CD4-positive, alpha-beta T cell (primary cell): ENCODE results near the gene CDHR2. TPM values are rescaled to one million over a fixed set of nuclear protein-coding genes. Genes with fewer than 3 reads are reported as not detected.

Experiments used
- ATAC-seq: fragments of 200-7000 bp; cut with Tn5 transposase; one replicate; pipeline ENCODE4 v1.10.0; 2022; ENCODE audit warnings: mild to moderate bottlenecking; ENCODE audit not compliant: poor library complexity
- CTCF ChIA-PET: fragments of 350-600 bp; sonication (Branson Sonifier 250); formaldehyde crosslinking; loops from one replicate; lab custom pipeline; 2021; ENCODE audit warnings: antibody characterized with exemption, inconsistent platforms; lab: Charles Lee
- POLR2A ChIA-PET: fragments of 350-600 bp; sonication (Branson Sonifier 250); formaldehyde crosslinking; loops from one replicate; lab custom pipeline; 2021; ENCODE audit warnings: antibody characterized with exemption, inconsistent platforms; lab: Charles Lee
- DNase-seq, 14 experiments: peaks; one replicate each; pipeline ENCODE4 v3.0.0-alpha.2; 2013 to 2020; ENCODE audit warnings: mixed read lengths in 2 of 14
- H3K27ac ChIP-seq, 2 donors: one replicate each; pipeline versions ENCODE4 v1.5.1 to v1.7.0; 2013; ENCODE audit warnings: low read length in 2 of 2, low read depth in 1 of 2, mild to moderate bottlenecking in 1 of 2
- H3K27me3 ChIP-seq, 2 experiments: 1 replicate in 1 of 2; 2 replicates in 1 of 2; pipeline versions ENCODE4 v1.6.1 to v1.7.0; 2013; ENCODE audit warnings: low read length in 2 of 2, control low read depth in 1 of 2, mild to moderate bottlenecking in 1 of 2, moderate library complexity in 1 of 2; ENCODE audit not compliant: insufficient read depth in 2 of 2, control insufficient read depth in 1 of 2
- H3K36me3 ChIP-seq: one replicate; pipeline ENCODE4 v1.6.1; 2013; ENCODE audit warnings: low read length, control low read depth; ENCODE audit not compliant: insufficient read depth
- H3K4me1 ChIP-seq: one replicate; pipeline ENCODE4 v1.6.1; 2013; ENCODE audit warnings: low read length, control low read depth; ENCODE audit not compliant: insufficient read depth
- H3K4me3 ChIP-seq: one replicate; pipeline ENCODE4 v1.5.1; 2013; ENCODE audit warnings: mild to moderate bottlenecking, low read length, moderate library complexity
- H3K9me3 ChIP-seq, 2 experiments: 1 replicate in 1 of 2; 2 replicates in 1 of 2; pipeline versions ENCODE4 v1.6.1 to v1.7.0; 2013; ENCODE audit warnings: low read length in 2 of 2, mild to moderate bottlenecking in 2 of 2, control low read depth in 1 of 2, moderate library complexity in 1 of 2; ENCODE audit not compliant: control insufficient read depth in 1 of 2, insufficient read depth in 1 of 2
- H3K27ac Mint-ChIP-seq: one replicate; pipeline ENCODE4 v1.8.0; 2020; ENCODE audit warnings: mixed read lengths
- H3K27me3 Mint-ChIP-seq: one replicate; pipeline ENCODE4 v1.8.0; 2021; ENCODE audit warnings: mixed read lengths
- H3K36me3 Mint-ChIP-seq: one replicate; pipeline ENCODE4 v1.8.0; 2021; ENCODE audit warnings: low read depth, mixed read lengths
- H3K4me1 Mint-ChIP-seq: one replicate; pipeline ENCODE4 v1.8.0; 2021; ENCODE audit warnings: low read depth, mixed read lengths
- H3K4me3 Mint-ChIP-seq: one replicate; pipeline ENCODE4 v1.8.0; 2020; ENCODE audit warnings: mild to moderate bottlenecking, mixed read lengths
- H3K9me3 Mint-ChIP-seq: one replicate; pipeline ENCODE4 v1.8.0; 2020; ENCODE audit warnings: mixed read lengths
- CTCF ChIP-seq: fragments of 200-600 bp; IDR thresholded peaks from one replicate; pipeline ENCODE4 v1.8.0; 2022; ENCODE audit warnings: antibody characterized with exemption, mild to moderate bottlenecking
- intact Hi-C, 2 experiments: fragments of 100-400 bp; cut with DNase I in 1 of 2; cut with micrococcal nuclease in 1 of 2; formaldehyde crosslinking; loops; one replicate each; pipeline versions ENCODE4 v1.15.1 to v1.9.0; 2023 to 2025; cut with DNase I, micrococcal nuclease
- total RNA-seq, 174 experiments: library from RNA in 2 of 174; stranded (reverse) in 2 of 174; gene quantifications; one replicate each; pipeline ENCODE4 v1.2.3 and lab custom pipeline; 2021 to 2026

CDHR2 gene
- total RNA-seq, 2 experiments from 2014 or later, result 1.6 to 2.0 TPM

GRCh38 chr5:176559683-176560082, 10.5 kb downstream of the CDHR2 start:
- POLR2A ChIA-PET, result interaction anchor here (1.0 to 1.8 kb wide), 2 partner anchors 16 to 22 kb away, joined by 3 to 5 read pairs; no protein-coding TSS in a partner anchor
- Mint-ChIP-seq H3K4me1 (peaks cover 41% of the 10 kb centered on the region), H3K27me3 (no peaks in the 10 kb centered on the region)

GRCh38 chr5:176560364-176560763, 11.2 kb downstream of the CDHR2 start:
- Histone ChIP-seq H3K4me1 (peaks cover 26% of the 10 kb centered on the region), H3K4me3 (no peak overlapping the region), H3K36me3 (no peaks in the 10 kb centered on the region), H3K27ac (no peak overlapping the region), H3K9me3 (no peaks in the 10 kb centered on the region), H3K27me3 (no peaks in the 10 kb centered on the region)
- ChIA-PET POLR2A (no interaction called here), CTCF (no interaction called here)
- Mint-ChIP-seq H3K27ac (no peak overlapping the region), H3K36me3 (no peaks in the 10 kb centered on the region), H3K9me3 (no peaks in the 10 kb centered on the region), H3K4me3 (no peak overlapping the region), H3K27me3 (no peaks in the 10 kb centered on the region), H3K4me1 (peaks cover 34% of the 10 kb centered on the region)
- ATAC-seq, result peak; percentile 57
- intact Hi-C loops, result no loop called here
- no peak for TF ChIP-seq CTCF
- no peak for DNase-seq

More at GRCh38 chr5:176559683-176560082, 10.5 kb downstream of the CDHR2 start:
- H3K9me3 ChIP-seq, result no peaks in the 10 kb centered on the region
- intact Hi-C loops, result loop anchor here in 1 of 2 experiments (1.0 kb wide), 1 partner anchor 142 kb away; no protein-coding TSS in a partner anchor
- Mint-ChIP-seq H3K27ac (peak overlapping the region; percentile 42), H3K4me3 (no peak overlapping the region), H3K36me3 (no peaks in the 10 kb centered on the region), H3K9me3 (no peaks in the 10 kb centered on the region)
- H3K36me3 ChIP-seq, result no peaks in the 10 kb centered on the region
- H3K4me3 ChIP-seq, result no peak overlapping the region
- peak in 7 of 14 experiments; percentile 17 to 71 (median 47) for DNase-seq
- no peaks in the 10 kb centered on the region for H3K27me3 ChIP-seq
- no peak for TF ChIP-seq CTCF
- H3K27ac ChIP-seq, result no peak overlapping the region
- CTCF ChIA-PET, result interaction anchor here (1.0 kb wide), 1 partner anchor 143 kb away, joined by 3 read pairs; the partner anchor contains the start of gene CLTB
- H3K4me1 ChIP-seq, result peaks cover 33% of the 10 kb centered on the region
- ATAC-seq, result peak; percentile 84

- TF ChIP-seq CTCF, result no peak
- no peaks in the 10 kb centered on the region for H3K36me3 Mint-ChIP-seq
- Histone ChIP-seq H3K4me1 (peaks cover 18% of the 10 kb centered on the region), H3K36me3 (no peaks in the 10 kb centered on the region), H3K4me3 (no peak overlapping the region), H3K27ac (no peak overlapping the region), H3K27me3 (no peaks in the 10 kb centered on the region), H3K9me3 (peaks cover 0 to under 1% of the 10 kb centered on the region in 2 experiments)
- H3K27ac Mint-ChIP-seq, result no peak overlapping the region
- H3K27me3 Mint-ChIP-seq, result no peaks in the 10 kb centered on the region
- H3K9me3 Mint-ChIP-seq, result no peaks in the 10 kb centered on the region
- H3K4me1 Mint-ChIP-seq, result peaks cover 25% of the 10 kb centered on the region
- ATAC-seq, result no peak
- intact Hi-C loops, result no loop called here
- ChIA-PET POLR2A (interaction anchor here (1.2 kb wide), 1 partner anchor 114 kb away, joined by 4 read pairs; no protein-coding TSS in a partner anchor), CTCF (no interaction called here)
- DNase-seq, result no peak
- H3K4me3 Mint-ChIP-seq, result no peak overlapping the region
Measured at GRCh38 chr5:176561259-176561658, 12.1 kb downstream of the CDHR2 start.
